ENCODE data around the gene SIX5. TPM values are rescaled to one million over a fixed set of nuclear protein-coding genes. Genes with fewer than 3 reads are reported as not detected.

Gene SIX5
- total and polyA plus RNA-seq, 9 of the 15 experiments (the other 6 are each of a cell fraction or from before 2014, with no cell fraction given), result 1.4 to 17.2 (median 7.4) TPM; not detected in 2

GRCh38 chr19:45792470-45793177 lies 23.6 kb upstream of the SIX5 start, which contains the start of gene DMWD (continued):
- TF ChIP-seq MGA (IDR thresholded peaks at IDR 0.05) (no peak), CBFB (CRISPR knock-in tag; IDR thresholded peaks at IDR 0.05) (no peak), NR2C2 (CRISPR knock-in tag; IDR thresholded peaks at IDR 0.05) (no peak), NR2C2 (tag; IDR thresholded peaks at IDR 0.05) (peak; percentile 82), ETS1 (conservative IDR thresholded peaks at IDR 0.05; ENCODE audit: control insufficient read depth, low read depth, low read length) (peak; percentile 68; the same call in 1 of the 2 replicates), POLR2AphosphoS2 (IDR thresholded peaks at IDR 0.05; ENCODE audit: low read length) (no peak), ZNF740 (CRISPR knock-in tag; IDR thresholded peaks at IDR 0.05) (peak; percentile 45; the same call in 1 of the 2 replicates), ZNF740 (tag; IDR thresholded peaks at IDR 0.05) (no peak), SP1 (CRISPR knock-in tag; IDR thresholded peaks at IDR 0.05) (peak; percentile 85), HDAC6 (IDR thresholded peaks at IDR 0.05; ENCODE audit: low read depth, low read length) (no peak), NCOA2 (IDR thresholded peaks at IDR 0.05; ENCODE audit: partially characterized antibody in 2 of 2) (no peak), ESRRA (IDR thresholded peaks at IDR 0.05; ENCODE audit: borderline replicate concordance, low read depth) (peak; percentile 90; the same call in 1 of the 2 replicates), MYNN (IDR thresholded peaks at IDR 0.05) (peak; percentile 100), MYNN (CRISPR knock-in tag; IDR thresholded peaks at IDR 0.05) (peak; percentile 90; the same call in 1 of the 2 replicates), ZNF551 (CRISPR knock-in tag; IDR thresholded peaks at IDR 0.05) (no peak)
